Liver (tissue), 9 donors: Measurements from ENCODE around the gene USH1G. TPM values are rescaled to one million over a fixed set of nuclear protein-coding genes. Genes with fewer than 3 reads are reported as not detected.

Experiments
- DNase-seq: peaks from one replicate; pipeline ENCODE4 v3.0.0-alpha.2; 2017; ENCODE audit warnings: low spot score
- H3K27ac ChIP-seq, 2 donors: one replicate each; pipeline ENCODE4 v1.7.0; 2013; ENCODE audit warnings: inconsistent platforms in 2 of 2, low read length in 2 of 2, control low read depth in 1 of 2, low read depth in 1 of 2, mild to moderate bottlenecking in 1 of 2
- H3K27me3 ChIP-seq, 4 donors: one replicate each; pipeline versions ENCODE4 v1.6.1 to v1.7.0; 2013; ENCODE audit warnings: low read length in 3 of 4, inconsistent platforms in 1 of 4, mild to moderate bottlenecking in 1 of 4, moderate library complexity in 1 of 4; ENCODE audit not compliant: control insufficient read depth in 4 of 4, insufficient read depth in 4 of 4
- H3K36me3 ChIP-seq, 4 donors: one replicate each; pipeline versions ENCODE4 v1.6.1 to v1.7.0; 2013; ENCODE audit warnings: low read length in 3 of 4, mild to moderate bottlenecking in 3 of 4, low read depth in 1 of 4, moderate library complexity in 1 of 4; ENCODE audit not compliant: control insufficient read depth in 4 of 4, insufficient read depth in 3 of 4
- H3K4me1 ChIP-seq, 4 donors: one replicate each; pipeline versions ENCODE4 v1.6.1 to v1.7.0; 2013; ENCODE audit warnings: low read length in 3 of 4, mild to moderate bottlenecking in 3 of 4, moderate library complexity in 1 of 4; ENCODE audit not compliant: control insufficient read depth in 4 of 4, insufficient read depth in 4 of 4
- H3K4me3 ChIP-seq, 3 donors: one replicate each; pipeline versions ENCODE4 v1.6.1 to v1.7.0; 2013; ENCODE audit warnings: low read length in 3 of 3, control low read depth in 1 of 3, low read depth in 1 of 3, mild to moderate bottlenecking in 1 of 3
- H3K9ac ChIP-seq, 2 donors: one replicate each; pipeline ENCODE4 v1.7.0; 2013; ENCODE audit warnings: low read length in 2 of 2, mild to moderate bottlenecking in 2 of 2, moderate library complexity in 2 of 2, control low read depth in 1 of 2, low read depth in 1 of 2
- H3K9me3 ChIP-seq, 4 donors: one replicate each; pipeline versions ENCODE4 v1.6.1 to v1.7.0; 2013; ENCODE audit warnings: low read length in 3 of 4; ENCODE audit not compliant: control insufficient read depth in 4 of 4
- EGR1 ChIP-seq, 2 donors: IDR thresholded peaks; 2 replicates each; pipeline ENCODE4 v1.6.1; 2016 to 2018; ENCODE audit warnings: antibody characterized with exemption in 2 of 2, low read depth in 2 of 2
- FOXA2 ChIP-seq: IDR thresholded peaks from 2 replicates; pipeline ENCODE4 v1.6.1; 2016; ENCODE audit warnings: antibody characterized with exemption
- GABPA ChIP-seq, 2 donors: IDR thresholded peaks in 1 of 2; conservative IDR thresholded peaks in 1 of 2; 2 replicates each; pipeline ENCODE4 v1.6.1; 2016; ENCODE audit warnings: antibody characterized with exemption in 2 of 2, mild to moderate bottlenecking in 1 of 2, moderate library complexity in 1 of 2
- HNF4A ChIP-seq, 2 donors: conservative IDR thresholded peaks; 2 replicates each; pipeline ENCODE4 v1.6.1; 2016; ENCODE audit warnings: antibody characterized with exemption in 2 of 2, mild to moderate bottlenecking in 2 of 2
- HNF4G ChIP-seq: IDR thresholded peaks from 2 replicates; pipeline ENCODE4 v1.6.1; 2016; ENCODE audit warnings: antibody characterized with exemption
- JUND ChIP-seq, 2 donors: IDR thresholded peaks; 2 replicates each; pipeline ENCODE4 v1.6.1; 2016; ENCODE audit warnings: antibody characterized with exemption in 2 of 2
- MAX ChIP-seq: IDR thresholded peaks from 2 replicates; pipeline ENCODE4 v1.6.1; 2016; ENCODE audit warnings: antibody characterized with exemption
- NR2F2 ChIP-seq: IDR thresholded peaks from 2 replicates; pipeline ENCODE4 v1.6.1; 2016; ENCODE audit warnings: antibody characterized with exemption
- RAD21 ChIP-seq, 2 donors: IDR thresholded peaks; 2 replicates each; pipeline ENCODE4 v1.6.1; 2016; ENCODE audit warnings: antibody characterized with exemption in 2 of 2, mild to moderate bottlenecking in 2 of 2
- REST ChIP-seq: IDR thresholded peaks from 2 replicates; pipeline ENCODE4 v1.6.1; 2016; ENCODE audit warnings: antibody characterized with exemption, mild to moderate bottlenecking
- TAF1 ChIP-seq: conservative IDR thresholded peaks from 2 replicates; pipeline ENCODE4 v1.6.1; 2016; ENCODE audit warnings: antibody characterized with exemption, mild to moderate bottlenecking
- YY1 ChIP-seq: IDR thresholded peaks from 2 replicates; pipeline ENCODE4 v1.6.1; 2016; ENCODE audit warnings: antibody characterized with exemption, mild to moderate bottlenecking
- ZBTB33 ChIP-seq: IDR thresholded peaks from 2 replicates; pipeline ENCODE4 v1.6.1; 2016; ENCODE audit warnings: antibody characterized with exemption
- WGBS: extraction: QIAGEN DNeasy Blood & Tissue Kit; methylation state at CpG from one replicate; pipeline ENCODE4 v1.1.7; 2013; 5-methylcytosine and 5-hydroxymethylcytosine counted together
- polyA plus RNA-seq, 2 donors: library from polyadenylated mRNA; stranded (reverse) in 1 of 2; unstranded in 1 of 2; fragments of 200-250 nt in 1 of 2; fragments of >200 nt in 1 of 2; fragmentation: Nextera tagmentation in 1 of 2; extraction: Ambion mirVana in 1 of 2; gene quantifications; one replicate each; pipeline versions ENCODE4 v1.2.1 to v1.2.3, GENCODE V29; 2013 to 2015
- total RNA-seq, 2 donors: library from RNA; depleted of rRNA; stranded (reverse); fragments of >200 nt; gene quantifications; one replicate each; pipeline ENCODE4 v1.2.3, GENCODE V29; 2014
- donor health status: healthy.
- donor health status: healthy.
- donor health status: healthy.
- donor health status: healthy.
- donor health status: healthy.

USH1G gene
- total and polyA plus RNA-seq, 4 donors, result under 0.01 TPM; not detected in 3

DNA sequence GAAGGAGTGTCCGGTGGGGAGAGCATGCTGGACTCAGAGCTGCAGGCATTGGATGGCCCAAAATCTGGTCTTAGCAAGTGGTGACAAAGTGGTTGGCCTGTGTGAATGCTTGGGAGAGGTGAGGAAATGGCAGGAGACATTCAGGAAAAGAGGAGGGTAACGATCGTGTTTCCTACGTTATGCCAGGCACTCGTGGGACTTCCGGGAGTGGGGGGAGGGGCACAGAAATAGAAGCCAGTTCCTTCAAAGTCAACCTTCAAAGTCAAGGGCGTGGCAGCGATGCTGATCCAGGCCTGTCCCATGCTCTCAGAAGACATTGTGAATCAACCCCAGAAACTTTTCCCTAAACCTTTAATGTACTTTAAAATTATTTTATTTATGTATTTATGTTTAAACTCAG, 16.5 kb upstream of the USH1G start:
- Histone ChIP-seq H3K4me3 (no peak overlapping the region), H3K27ac (no peak overlapping the region), H3K9ac (no peak overlapping the region), H3K36me3 (no peaks in the 10 kb centered on the region), H3K4me1 (peaks cover 0 to 7% (median 2%) of the 10 kb centered on the region in 4 donors), H3K27me3 (peaks cover 2 to 8% (median 5%) of the 10 kb centered on the region in 4 donors), H3K9me3 (no peaks in the 10 kb centered on the region)
- no peak for DNase-seq
- TF ChIP-seq MAX, result no peak
- no peak for TF ChIP-seq HNF4A (conservative IDR thresholded peaks at IDR 0.05)
- TF ChIP-seq FOXA2, result no peak
- TF ChIP-seq GABPA (IDR thresholded peaks at IDR 0.05 in 1 of 2, conservative IDR thresholded peaks at IDR 0.05 in 1 of 2), result no peak
- no peak for TF ChIP-seq RAD21 (IDR thresholded peaks at IDR 0.05)
- no peak for TF ChIP-seq TAF1
- TF ChIP-seq EGR1 (IDR thresholded peaks at IDR 0.05; ENCODE audit: low read depth in 2 of 2), result no peak
- no peak for TF ChIP-seq JUND (IDR thresholded peaks at IDR 0.05)
- TF ChIP-seq REST, result no peak
- no peak for TF ChIP-seq NR2F2
- WGBS, result 49% methylated on average over 8 of the region's 8 CpGs

- no peak overlapping the region for H3K4me3 ChIP-seq
- H3K4me1 ChIP-seq, result peaks cover 0 to 7% (median 2%) of the 10 kb centered on the region in 4 donors
- H3K27me3 ChIP-seq, result peaks cover 2 to 8% (median 5%) of the 10 kb centered on the region in 4 donors
- no peak overlapping the region for H3K9ac ChIP-seq
- H3K9me3 ChIP-seq, result no peaks in the 10 kb centered on the region
- H3K36me3 ChIP-seq, result no peaks in the 10 kb centered on the region
- no peak for DNase-seq
- 81% methylated on average over 8 of the region's 8 CpGs for WGBS
- no peak overlapping the region for H3K27ac ChIP-seq
- TF ChIP-seq MAX (no peak), HNF4A (conservative IDR thresholded peaks at IDR 0.05) (peak; percentile 6 to 10)
Observed at GRCh38 chr17:74938194-74938950, 15.3 kb upstream of the USH1G start.

GRCh38 chr17:74937064-74938051, 14.3 kb upstream of the USH1G start:
- no peak overlapping the region for H3K4me3 ChIP-seq

More at GRCh38 chr17:74937064-74938051, 14.3 kb upstream of the USH1G start:
- Histone ChIP-seq H3K27me3 (peaks cover 2 to 12% (median 4%) of the 10 kb centered on the region in 4 donors), H3K9me3 (no peaks in the 10 kb centered on the region), H3K4me1 (peaks cover 0 to 7% (median 2%) of the 10 kb centered on the region in 4 donors), H3K27ac (no peak overlapping the region), H3K9ac (no peak overlapping the region), H3K36me3 (no peaks in the 10 kb centered on the region)
- DNase-seq, result no peak
- WGBS, result 60% methylated on average over 11 of the region's 11 CpGs
- no peak for TF ChIP-seq YY1
- TF ChIP-seq REST, result peak; percentile 94
- TF ChIP-seq JUND (IDR thresholded peaks at IDR 0.05), result no peak
- no peak for TF ChIP-seq TAF1
- TF ChIP-seq GABPA (IDR thresholded peaks at IDR 0.05 in 1 of 2, conservative IDR thresholded peaks at IDR 0.05 in 1 of 2), result no peak
- TF ChIP-seq HNF4G, result no peak
- TF ChIP-seq RAD21 (IDR thresholded peaks at IDR 0.05), result no peak
- no peak for TF ChIP-seq ZBTB33
